Measurements from ENCODE around the gene SPDYC.
"Not testable (repeated sequence)": the region's sequence is repeated elsewhere in the genome, so short reads cannot be mapped to it uniquely, and the experiment has no call there.

The SPDYC gene

GRCh38 chr11:65134952-65135632 lies 34.9 kb upstream of the SPDYC start:
- peak; percentile 78 for DNase-seq

DNA sequence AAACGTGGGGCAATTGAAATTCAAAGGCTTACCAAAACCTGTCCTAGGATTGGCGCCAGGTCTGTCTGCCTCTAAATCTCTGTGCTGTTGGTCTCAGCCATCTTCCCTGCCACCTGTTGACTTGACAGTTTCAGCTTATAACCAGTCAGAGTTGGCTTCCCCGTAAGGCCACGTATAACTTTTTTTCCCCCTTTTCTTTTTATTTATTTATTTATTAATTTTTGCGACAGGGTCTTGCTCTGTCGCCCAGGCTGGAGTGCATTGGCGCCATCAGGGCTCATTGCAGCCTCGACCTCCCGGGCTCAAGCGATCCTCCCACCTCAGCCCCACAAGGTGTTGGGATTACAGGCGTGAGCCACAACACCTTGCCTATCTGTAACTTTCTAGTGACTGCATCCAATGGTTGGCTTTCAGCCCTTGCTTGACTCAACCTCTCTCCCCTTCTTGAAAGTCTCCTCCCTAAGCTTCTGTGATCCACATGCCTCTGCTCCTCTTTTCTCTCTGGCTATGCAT lies 34.3 kb upstream of the SPDYC start:
- no peak for DNase-seq

DNA sequence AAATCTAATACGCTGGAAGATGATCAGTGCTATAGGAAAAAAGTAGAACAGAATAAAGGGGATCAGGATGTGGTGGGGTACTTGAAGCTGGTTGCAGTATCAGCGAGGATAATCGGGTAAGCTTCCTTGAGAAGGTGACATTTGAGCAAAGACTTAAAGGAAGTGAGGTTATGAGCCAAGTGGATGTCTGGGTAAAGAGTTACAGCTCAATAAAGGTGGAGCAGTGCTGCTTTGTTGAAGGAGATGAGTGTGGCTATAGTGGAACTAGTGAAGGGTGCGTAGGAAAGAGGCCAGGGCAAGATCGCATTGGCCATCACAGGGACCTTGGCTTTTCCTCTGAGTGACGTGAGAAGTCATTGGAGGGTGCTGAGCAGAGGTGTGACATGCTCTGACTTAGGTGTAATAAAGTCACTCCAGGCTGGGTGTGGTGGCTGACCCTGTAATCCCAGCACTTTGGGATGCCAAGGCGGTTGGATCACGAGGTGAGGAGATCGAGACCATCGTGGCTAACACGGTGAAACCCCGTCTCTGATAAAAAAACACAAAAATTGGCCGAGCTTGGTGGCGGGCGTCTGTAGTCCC lies 33.4 kb upstream of the SPDYC start:
- no peak for DNase-seq

GRCh38 chr11:65141896-65142494 lies 28.0 kb upstream of the SPDYC start:
- DNase-seq = no peak

GRCh38 chr11:65147352-65148075 lies 22.5 kb upstream of the SPDYC start:
- no peak for DNase-seq

DNA sequence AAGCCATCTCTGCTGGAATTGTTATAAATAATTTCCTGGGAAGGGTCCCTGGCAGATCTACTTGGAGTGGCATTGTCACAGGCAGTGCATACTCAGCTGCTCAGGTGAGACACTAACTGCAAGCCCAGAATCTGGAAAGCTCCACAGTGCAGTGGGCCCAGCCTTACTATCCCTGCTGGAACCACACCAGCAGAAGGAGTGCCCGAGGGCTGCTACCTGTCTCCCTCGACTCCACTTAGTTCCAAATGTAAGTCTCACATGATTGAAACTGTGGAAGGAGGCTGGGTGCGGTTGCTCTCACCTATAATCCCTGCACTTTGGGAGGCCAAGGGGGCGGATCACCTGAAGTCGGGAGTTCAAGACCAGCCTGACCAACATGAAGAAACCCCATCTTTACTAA lies 21.4 kb upstream of the SPDYC start:
- no peak for DNase-seq

- DNase-seq = not testable (repeated sequence)
These were observed 19.9 kb upstream of the SPDYC start for GRCh38 chr11:65150131-65150508.

DNA sequence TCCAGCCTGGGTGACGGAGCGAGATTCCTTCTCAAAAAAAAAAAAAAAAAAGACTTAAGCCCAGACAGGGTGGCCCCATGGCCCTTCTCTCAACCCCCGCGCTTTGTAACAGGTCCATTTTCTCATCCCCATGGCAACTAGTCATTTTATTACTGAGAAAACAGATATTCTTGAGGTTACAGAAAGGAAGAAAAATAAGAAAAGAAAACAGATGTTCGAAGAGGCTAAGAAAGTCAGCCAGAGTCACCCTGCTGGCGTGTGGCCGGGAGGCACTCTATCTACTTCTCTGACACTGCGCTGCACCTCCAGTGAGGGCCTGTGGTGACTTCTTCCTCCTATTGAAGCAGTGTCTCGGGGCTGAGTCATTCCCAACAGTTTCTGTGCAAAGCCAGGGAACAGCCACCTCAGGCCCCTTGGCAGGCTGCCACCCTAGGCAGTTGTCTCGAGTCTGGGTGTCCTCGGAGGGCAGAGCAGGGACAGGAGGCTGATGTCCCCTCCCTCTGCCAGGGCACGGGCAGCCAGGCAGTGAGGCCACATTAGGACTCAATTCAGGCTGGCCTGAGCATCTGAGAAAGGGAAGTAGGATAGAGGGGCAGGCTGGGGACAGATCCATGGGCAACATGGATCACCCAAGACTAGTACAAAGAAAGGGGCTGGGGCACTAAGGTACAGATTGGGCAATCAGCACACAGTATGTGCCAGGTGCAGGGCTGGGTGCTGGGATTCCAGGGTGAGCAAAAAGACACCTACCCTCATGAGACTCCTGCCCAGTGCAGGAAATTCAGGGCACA lies 19.3 kb upstream of the SPDYC start:
- no peak for DNase-seq

GRCh38 chr11:65151331-65151899 lies 18.6 kb upstream of the SPDYC start:
- DNase-seq = no peak

DNA sequence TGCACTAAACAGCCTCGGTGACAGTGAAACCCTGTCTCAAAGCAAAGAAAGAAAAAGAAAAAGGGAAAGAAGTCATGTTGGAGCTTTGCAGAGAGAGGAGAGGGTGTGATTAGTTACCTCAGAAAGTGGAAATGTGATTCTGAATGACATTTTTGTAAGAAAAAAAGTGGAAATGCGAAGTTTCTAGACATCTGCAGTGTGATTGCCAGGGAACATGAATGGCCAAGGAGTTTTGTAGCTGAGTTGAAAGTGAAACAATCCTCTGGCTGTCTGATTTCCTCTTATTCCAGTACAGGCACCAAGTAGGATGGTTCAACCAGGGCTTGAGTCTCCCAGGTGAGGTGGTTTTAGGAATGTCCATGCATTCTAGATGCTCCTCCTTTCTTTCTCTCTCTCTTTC lies 17.9 kb upstream of the SPDYC start:
- DNase-seq = no peak

DNA sequence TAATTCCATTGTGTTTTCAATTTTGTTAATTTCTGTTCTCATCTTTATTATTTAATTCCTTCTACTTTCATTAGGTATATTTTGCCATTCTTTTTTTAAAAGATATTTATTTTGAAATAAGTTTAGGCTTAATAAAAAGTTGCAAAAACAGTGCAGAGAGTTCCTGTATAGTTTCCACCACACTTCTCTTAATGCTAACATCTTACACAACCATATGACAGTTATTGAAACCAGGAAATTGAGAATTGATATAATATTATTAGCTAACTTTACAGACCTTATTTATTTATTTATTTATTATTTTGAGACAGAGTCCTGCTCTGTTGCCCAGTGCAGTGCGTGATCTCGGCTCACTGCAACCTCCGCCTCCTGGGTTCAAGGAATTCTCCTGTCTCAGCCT lies 13.8 kb upstream of the SPDYC start:
- DNase-seq = no peak

DNA sequence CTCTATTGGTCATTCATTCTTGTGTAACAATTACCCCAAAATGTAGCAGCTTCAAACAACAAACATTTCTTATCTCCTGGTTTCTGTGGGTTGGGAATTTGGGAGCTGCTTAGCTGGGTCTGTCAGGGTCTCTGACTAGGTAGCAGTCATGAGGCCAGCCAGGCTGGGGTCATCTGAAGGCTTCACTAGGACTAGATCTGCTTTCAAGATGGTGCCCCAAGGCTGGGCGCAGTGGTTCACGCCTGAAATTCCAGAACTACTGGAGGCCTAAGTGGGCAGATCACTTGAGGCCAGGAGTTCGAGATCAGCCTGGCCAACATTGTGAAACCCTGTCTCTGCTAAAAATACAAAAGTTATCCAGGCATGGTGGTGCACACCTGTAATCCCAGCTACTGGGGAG lies 13.1 kb upstream of the SPDYC start:
- DNase-seq = no peak

GRCh38 chr11:65157336-65157735 lies 12.7 kb upstream of the SPDYC start:
- no peak for DNase-seq

DNA sequence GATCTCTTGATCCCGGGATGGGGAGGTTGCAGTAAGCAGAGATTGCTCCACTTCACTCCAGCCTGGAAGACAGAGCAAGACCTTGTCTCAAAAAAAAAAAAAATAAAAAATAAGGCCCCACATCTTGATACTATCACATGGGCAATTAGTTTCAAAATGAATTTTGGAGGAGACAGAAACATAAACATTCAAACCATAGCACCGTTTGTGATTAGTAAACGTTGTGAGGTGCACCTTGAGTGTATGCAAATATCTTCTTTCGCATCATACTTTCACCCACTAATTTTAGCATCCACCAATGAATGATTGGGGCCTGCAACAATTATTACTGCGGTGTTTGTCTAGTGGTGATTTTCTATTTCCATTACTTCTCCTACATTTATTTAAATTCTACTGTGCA lies 11.0 kb upstream of the SPDYC start:
- no peak for DNase-seq

GRCh38 chr11:65160643-65161042 lies 9.4 kb upstream of the SPDYC start:
- DNase-seq = no peak

DNA sequence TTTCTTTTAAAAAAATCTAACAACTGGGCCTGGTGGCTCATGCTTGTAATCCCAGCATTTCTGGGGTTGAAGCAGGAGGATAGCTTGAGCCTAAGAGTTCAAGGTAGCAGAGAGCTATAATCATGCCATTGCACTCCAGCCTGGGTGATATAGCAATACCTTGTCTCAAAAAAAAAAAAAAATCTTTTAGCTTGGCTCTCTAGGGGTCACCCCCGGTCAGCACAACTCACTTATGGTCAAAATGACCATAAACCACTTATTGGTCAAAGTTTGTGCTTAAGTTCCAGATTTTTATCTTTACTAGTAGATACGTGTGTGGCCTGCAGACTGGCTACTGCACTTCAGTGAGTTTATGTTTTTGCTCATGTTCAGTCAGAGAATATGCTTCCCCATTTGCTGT lies 6.3 kb upstream of the SPDYC start:
- no peak for DNase-seq

DNA sequence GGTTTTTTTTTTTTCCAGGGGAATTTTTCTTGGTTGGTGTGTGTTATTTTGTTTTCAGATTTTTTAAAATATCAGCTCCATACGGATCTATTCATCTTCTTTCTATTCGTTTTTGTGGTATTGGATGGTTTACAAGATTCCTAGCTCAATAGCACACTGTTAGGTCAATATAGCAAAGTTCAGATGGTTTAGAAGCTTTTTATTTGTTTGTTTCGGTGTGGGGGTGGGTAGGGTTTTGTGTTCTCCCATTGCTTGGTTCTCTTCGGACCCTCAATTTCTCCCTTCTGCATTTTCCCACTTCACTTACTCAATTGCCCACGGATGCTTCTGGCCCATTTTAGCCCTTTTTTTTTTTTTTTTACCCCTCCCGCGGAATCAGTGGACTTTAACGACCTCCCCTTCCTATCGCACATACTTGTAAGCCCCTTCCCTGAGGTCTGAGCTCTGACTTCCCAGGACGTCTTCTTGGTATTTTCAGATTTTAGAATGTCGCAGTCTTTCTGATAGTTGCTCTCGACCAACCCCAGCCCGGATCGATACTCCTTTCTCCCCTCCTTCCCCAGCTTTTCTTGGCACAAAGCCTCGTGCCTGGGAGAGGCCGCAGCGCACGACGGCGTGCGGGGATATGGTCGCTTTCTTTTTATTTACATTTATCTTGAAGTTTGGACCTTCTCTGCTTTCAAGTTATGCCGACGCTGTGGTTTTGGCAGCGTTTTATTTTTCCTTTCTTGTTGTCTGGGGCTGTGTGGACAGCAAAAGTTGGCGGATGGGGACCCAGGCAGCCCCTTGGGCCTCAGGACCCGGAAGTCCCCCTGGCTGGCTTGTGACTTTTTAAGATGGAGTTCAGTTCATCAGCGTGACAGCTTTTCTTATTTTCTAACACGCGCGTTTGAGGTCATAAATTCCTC lies 4.4 kb upstream of the SPDYC start:
- no peak for DNase-seq

GRCh38 chr11:65166893-65167292 lies 3.1 kb upstream of the SPDYC start:
- DNase-seq = no peak

GRCh38 chr11:65167656-65168055 lies 2.4 kb upstream of the SPDYC start:
- DNase-seq = no peak

DNA sequence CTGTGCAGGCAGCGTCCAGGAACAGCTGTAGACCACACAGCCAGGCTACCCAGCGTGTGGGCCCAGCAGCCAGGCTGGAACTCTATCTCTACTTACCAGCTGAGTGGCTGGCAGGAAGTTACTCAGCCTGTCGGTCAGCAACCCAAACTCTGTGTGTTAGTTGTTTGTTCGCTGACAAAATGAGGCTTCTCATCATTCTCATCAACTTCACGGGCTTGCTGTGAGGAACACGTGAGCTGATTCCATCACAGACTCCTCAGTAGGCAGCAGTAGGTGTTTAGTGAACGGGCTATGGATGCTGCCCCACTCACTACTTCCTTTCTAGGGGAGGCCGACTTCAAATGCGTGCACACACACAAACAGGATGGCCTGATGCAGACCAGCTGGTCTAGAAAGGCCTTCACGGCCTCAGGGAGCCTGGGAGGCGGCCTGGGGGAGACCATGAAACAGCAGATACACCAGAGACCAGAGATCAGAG lies 830 bp upstream of the SPDYC start:
- DNase-seq = no peak

DNA sequence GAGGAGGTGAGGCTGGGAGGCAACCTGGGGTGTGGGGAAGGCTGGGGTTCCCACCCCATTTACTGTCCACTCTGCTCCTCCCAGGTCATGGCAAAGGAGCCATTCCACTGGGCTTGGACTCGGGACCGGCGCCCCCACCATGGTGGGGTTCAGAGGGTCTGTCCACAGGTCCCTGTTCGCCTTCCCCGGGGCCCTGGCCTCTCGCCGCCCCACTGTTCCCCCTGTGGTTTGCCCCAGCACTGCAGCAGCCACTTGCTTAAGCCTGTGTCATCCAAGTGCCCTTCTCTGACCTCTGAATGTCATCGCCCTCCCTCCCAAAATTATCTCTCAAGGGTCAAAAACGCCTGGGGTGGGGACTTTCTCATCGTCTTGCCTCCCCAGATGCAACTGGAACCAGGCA lies 2.6 kb downstream of the SPDYC start:
- DNase-seq = no peak

Data from activated T-cell treated with anti-CD3 and anti-CD28 coated beads, Interleukin-2, amount 50 U/mL, for 1 hour (primary cell).